Right atrium auricular region (tissue), 2 donors: Measurements from ENCODE around the gene CEND1. TPM values are rescaled to one million over a fixed set of nuclear protein-coding genes. Genes with fewer than 3 reads are reported as not detected.
A peak's percentile ranks its signal among the peaks of the same experiment; 100 is the strongest.

Experiments used
- DNase-seq: peaks from one replicate; pipeline ENCODE4 v3.0.0-alpha.2; 2019; ENCODE audit warnings: low spot score
- H3K27ac ChIP-seq, 2 donors: fragments of 200-600 bp; sonication (generic); 1 replicate in 1 of 2; 2 replicates in 1 of 2; pipeline ENCODE4 v1.5.1; 2016 to 2019
- H3K27me3 ChIP-seq, 2 donors: fragments of 200-600 bp; sonication (generic); one replicate each; pipeline versions ENCODE4 v1.5.1 to v1.6.0; 2017 to 2019
- H3K36me3 ChIP-seq: fragments of 200-600 bp; sonication (generic); one replicate; pipeline ENCODE4 v1.5.1; 2016
- H3K4me1 ChIP-seq, 2 donors: fragments of 200-600 bp; sonication (generic); one replicate each; pipeline versions ENCODE4 v1.5.1 to v1.6.0; 2017 to 2019
- H3K4me3 ChIP-seq, 2 donors: fragments of 200-600 bp; sonication (generic); 1 replicate in 1 of 2; 2 replicates in 1 of 2; pipeline ENCODE4 v1.5.1; 2017 to 2019; ENCODE audit warnings: mild to moderate bottlenecking in 1 of 2, moderate library complexity in 1 of 2
- H3K9me3 ChIP-seq, 2 donors: fragments of 200-600 bp; sonication (generic); one replicate each; pipeline ENCODE4 v1.5.1; 2019
- CTCF ChIP-seq, 2 donors: fragments of 200-600 bp; sonication (generic); IDR thresholded peaks; one replicate each; pipeline ENCODE4 v1.5.1; 2019; ENCODE audit warnings: antibody characterized with exemption in 2 of 2
- total RNA-seq, 2 donors: library from RNA; depleted of rRNA; stranded (reverse); fragments of >200 nt; gene quantifications; one replicate each; pipeline ENCODE4 v1.1.0, GENCODE V29; 2016

Gene CEND1
- total RNA-seq, 2 donors from 2014 or later = 1.1 TPM; not detected in 1

- no peak for DNase-seq
- Histone ChIP-seq H3K27ac (no peak overlapping the region), H3K27me3 (peaks cover 0 to 9% of the 10 kb centered on the region in 2 donors), H3K4me1 (peaks cover 0 to 19% of the 10 kb centered on the region in 2 donors), H3K9me3 (no peaks in the 10 kb centered on the region), H3K4me3 (no peak overlapping the region), H3K36me3 (no peaks in the 10 kb centered on the region)
- TF ChIP-seq CTCF (IDR thresholded peaks at IDR 0.05) = no peak
Measured at GRCh38 chr11:788009-788640, 1.8 kb downstream of the CEND1 start.

- H3K4me1 ChIP-seq = peaks cover 0 to 24% of the 10 kb centered on the region in 2 donors
- no peak overlapping the region for H3K4me3 ChIP-seq
- DNase-seq = no peak
- H3K9me3 ChIP-seq = no peaks in the 10 kb centered on the region
- no peak overlapping the region for H3K27ac ChIP-seq
- TF ChIP-seq CTCF (IDR thresholded peaks at IDR 0.05) = no peak
- H3K36me3 ChIP-seq = no peaks in the 10 kb centered on the region
- H3K27me3 ChIP-seq = peaks cover 0 to 9% of the 10 kb centered on the region in 2 donors
Measured at GRCh38 chr11:787084-787675, 2.7 kb downstream of the CEND1 start.

GRCh38 chr11:786235-787083 lies 3.4 kb downstream of the CEND1 start:
- DNase-seq = no peak
- no peak overlapping the region for H3K27ac ChIP-seq

GRCh38 chr11:783581-784015 lies 6.3 kb downstream of the CEND1 start:
- H3K36me3 ChIP-seq = no peaks in the 10 kb centered on the region
- peak overlapping the region; percentile 35 to 61 for H3K27ac ChIP-seq
- peak; percentile 83 for DNase-seq
- H3K9me3 ChIP-seq = no peaks in the 10 kb centered on the region
- TF ChIP-seq CTCF (IDR thresholded peaks at IDR 0.05) = peak; percentile 46 to 73
- H3K4me1 ChIP-seq = peaks cover 0 to 20% of the 10 kb centered on the region in 2 donors
- H3K27me3 ChIP-seq = no peaks in the 10 kb centered on the region
- H3K4me3 ChIP-seq = peak overlapping the region in 1 of 2 donors; percentile 13

More at GRCh38 chr11:786235-787083, 3.4 kb downstream of the CEND1 start:
- Histone ChIP-seq H3K36me3 (no peaks in the 10 kb centered on the region), H3K9me3 (no peaks in the 10 kb centered on the region), H3K27me3 (peaks cover 0 to 9% of the 10 kb centered on the region in 2 donors), H3K4me3 (no peak overlapping the region), H3K4me1 (peaks cover 0 to 24% of the 10 kb centered on the region in 2 donors)
- TF ChIP-seq CTCF (IDR thresholded peaks at IDR 0.05) = no peak

GRCh38 chr11:782264-783174 lies 7.4 kb downstream of the CEND1 start:
- no peak for TF ChIP-seq CTCF (IDR thresholded peaks at IDR 0.05)
- peaks cover 0 to 27% of the 10 kb centered on the region in 2 donors for H3K4me1 ChIP-seq
- H3K9me3 ChIP-seq = no peaks in the 10 kb centered on the region
- H3K4me3 ChIP-seq = no peak overlapping the region
- no peak for DNase-seq
- no peaks in the 10 kb centered on the region for H3K36me3 ChIP-seq
- H3K27me3 ChIP-seq = no peaks in the 10 kb centered on the region
- H3K27ac ChIP-seq = no peak overlapping the region
